Activated naive CD4-positive, alpha-beta T cell treated with Interleukin-2 at 50 U/mL for 16 hours (primary cell): ENCODE data around the gene CUEDC1.

Source experiments
- DNase-seq: peaks from one replicate; pipeline ENCODE4 v3.0.0-alpha.2; 2020

Gene CUEDC1

GRCh38 chr17:57914273-57915142 is 40.7 kb downstream of the CUEDC1 start:
- no peak for DNase-seq

GRCh38 chr17:57913575-57914272 is 41.5 kb downstream of the CUEDC1 start:
- DNase-seq: no peak

DNA sequence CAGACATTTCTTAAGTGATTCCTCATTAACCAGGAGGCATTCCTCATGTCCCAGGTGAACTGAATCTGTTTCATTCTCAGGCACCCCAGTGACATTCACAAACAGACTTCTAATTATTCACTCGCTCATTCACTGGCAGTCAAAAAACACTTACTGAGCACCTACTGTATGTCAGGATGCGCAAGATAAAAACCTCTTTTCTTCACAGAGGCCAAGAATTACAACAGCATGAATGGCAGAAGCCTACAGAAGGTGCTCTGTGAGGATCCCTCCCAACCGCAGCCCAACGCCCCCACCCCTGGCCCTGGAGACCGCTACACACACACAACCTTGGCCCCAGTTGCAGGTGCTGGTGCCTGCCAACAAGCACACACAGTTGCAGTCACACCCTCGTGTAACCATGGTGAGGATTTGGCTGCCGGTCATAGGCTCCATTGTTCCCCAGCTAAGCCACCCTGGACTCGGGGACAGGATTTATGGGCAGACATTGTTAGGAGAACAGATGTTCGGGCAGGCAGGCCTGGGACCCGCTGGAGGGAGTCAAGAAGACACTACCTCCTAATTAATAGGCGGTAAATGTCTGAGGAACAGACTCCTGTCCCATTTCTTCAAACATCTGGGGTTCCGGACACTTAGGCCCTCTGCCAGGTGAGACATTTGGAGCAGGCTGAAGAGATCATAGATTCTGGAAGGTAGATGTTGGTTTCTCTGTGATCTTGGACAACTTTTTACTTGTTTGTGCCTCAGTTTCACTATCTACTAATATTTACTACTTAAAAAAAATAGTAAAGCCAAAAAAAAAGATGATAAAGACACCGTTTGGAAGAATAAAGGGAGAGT is 43.2 kb downstream of the CUEDC1 start:
- no peak for DNase-seq

DNA sequence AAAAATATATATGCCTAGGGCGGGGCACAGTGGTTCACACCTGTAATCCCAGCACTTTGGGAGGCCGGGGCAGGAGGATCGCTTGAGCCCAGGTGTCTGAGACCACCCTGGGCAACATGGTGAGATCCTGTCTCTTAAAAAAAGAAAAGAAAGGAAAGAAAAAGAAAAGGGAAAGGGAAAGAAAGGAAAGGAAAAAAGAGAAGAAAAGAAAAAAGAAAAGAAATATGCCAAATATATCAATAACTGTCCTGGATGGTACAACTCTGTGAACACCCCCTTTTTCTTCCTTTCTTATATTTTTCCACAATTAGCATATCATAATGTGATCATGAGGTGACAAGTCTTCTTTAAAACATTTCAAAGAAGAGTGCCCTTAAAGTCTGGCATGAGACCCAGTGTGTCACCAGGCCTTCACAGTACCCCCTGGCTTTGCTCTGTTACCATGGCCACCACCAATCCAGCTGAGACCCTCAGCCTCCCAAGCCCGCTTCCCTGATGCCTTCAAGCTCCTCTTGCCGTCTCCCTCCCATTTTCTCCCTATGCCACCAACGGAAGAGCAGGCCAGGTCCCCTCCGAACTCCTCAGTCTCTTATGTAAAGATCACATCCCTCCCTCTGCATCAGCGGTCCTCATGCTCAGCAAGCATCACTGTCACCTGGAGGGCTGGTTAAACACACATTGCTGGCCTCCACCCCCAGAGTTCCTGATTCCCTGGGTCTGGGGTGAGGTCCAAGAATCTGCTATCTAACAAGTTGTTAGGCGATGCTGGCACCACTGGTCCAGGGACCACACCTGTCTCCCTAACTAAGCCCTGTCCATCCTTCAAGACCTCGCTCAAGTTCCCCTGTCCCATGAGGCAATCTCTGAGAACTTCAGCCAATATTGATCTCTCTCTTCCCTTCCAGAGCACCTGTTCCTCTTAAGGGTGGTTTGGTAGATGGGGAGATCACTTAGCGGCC is 44.5 kb downstream of the CUEDC1 start:
- DNase-seq: no peak

- no peak for DNase-seq
These were observed 45.7 kb downstream of the CUEDC1 start for GRCh38 chr17:57909551-57909950.

GRCh38 chr17:57908278-57908677 is 46.9 kb downstream of the CUEDC1 start:
- no peak for DNase-seq

GRCh38 chr17:57906910-57907309 is 48.3 kb downstream of the CUEDC1 start:
- no peak for DNase-seq

- DNase-seq: no peak
These were observed 49.2 kb downstream of the CUEDC1 start for GRCh38 chr17:57905875-57906455.

GRCh38 chr17:57903961-57904360 is 51.3 kb downstream of the CUEDC1 start:
- DNase-seq: no peak

GRCh38 chr17:57902800-57903759 is 52.1 kb downstream of the CUEDC1 start:
- no peak for DNase-seq

- DNase-seq: no peak
These were observed 53.0 kb downstream of the CUEDC1 start for GRCh38 chr17:57902117-57902799.

- DNase-seq: no peak
These were observed 54.0 kb downstream of the CUEDC1 start for GRCh38 chr17:57900991-57901743.

- DNase-seq: no peak
These were observed 55.4 kb downstream of the CUEDC1 start for GRCh38 chr17:57899822-57900221.

DNA sequence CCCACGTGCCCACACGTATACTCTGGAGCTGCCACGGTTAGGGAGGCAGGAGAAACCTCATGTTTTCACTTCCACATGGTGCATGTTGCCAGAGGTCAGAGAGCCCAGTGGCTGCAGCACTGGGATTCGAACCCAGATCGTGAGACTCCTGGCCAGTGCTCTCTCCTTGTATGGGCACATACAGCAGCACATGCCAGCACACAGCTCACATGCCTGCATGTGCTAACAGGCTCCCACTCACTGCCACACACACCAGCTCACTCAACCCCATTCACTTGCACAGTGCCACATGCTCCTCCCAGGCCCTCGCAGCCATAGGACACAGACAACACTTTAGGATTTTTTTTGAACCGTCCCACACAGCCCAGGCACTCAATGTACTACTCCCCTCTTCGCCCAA is 55.8 kb downstream of the CUEDC1 start:
- DNase-seq: no peak

DNA sequence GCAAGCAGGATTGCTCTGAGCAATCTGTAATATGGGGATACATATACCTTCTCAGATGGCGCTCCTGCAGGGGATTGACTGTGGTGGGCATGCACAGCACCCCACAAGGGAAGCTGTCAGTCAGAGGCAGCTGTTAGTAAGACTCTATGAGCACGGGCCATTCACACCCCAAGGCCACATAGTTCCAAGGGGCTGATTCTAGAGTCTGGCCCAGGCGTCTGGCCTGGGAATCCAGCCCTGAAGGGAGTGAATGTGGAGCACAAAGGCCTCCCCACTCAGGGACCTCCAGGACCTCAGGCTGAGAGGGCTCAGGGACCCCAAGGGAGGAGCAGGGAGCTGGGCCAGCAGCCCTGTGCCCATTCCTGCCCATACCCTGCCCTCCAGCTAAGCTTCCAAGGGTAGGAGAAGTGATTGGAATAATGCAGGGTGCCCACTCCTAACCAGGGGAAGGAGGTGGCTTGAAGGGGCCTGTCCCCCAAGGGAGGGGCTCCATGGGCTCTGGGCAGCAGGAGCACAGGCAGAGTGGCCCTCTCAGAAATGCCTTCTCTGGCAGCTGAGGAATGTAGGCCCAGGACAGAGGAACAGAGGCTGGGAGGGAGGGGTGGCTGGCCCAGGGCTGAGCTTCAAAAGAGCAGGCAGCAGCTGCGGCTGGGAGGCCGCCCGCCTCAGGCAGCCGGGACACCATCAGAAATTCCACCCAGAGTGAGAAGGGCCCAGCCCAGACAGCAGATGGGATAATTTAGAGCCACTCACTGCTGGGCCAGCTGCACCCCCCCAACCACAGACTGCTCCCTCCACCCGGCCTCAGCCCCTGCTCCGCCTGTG is 56.5 kb downstream of the CUEDC1 start:
- DNase-seq: no peak

DNA sequence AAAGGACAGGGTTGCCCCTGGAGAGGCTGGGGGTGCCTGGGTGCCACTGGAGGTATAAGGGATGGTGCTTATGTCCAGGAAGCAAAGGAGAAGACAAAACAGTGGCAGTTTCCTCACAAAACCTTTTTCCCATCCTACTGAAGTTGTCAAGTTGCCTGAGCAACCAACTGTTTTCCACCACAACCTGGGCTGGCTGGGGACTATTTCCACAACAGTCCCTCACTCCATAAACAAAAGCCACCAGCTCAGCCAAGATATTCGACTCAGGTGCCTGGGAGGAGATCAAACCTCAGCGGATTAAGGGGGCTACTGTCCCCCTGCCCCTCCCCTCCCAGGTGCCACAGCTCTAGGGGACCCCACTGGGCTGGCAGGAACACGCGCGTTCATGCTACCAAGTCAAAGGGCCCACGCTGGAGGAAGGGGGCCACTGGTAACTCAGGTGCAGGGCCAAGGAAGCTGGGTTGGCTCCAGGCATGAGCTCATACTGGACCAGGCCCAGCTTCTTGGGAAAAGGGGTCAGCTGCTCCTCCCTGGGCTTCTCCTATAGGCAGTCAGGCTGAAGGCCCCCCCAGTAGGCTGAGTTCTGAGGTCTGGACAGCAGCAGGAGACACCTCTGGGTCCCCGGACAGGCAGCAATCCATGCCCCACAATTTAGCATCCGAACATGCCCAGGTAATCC is 59.7 kb downstream of the CUEDC1 start:
- DNase-seq: no peak

DNA sequence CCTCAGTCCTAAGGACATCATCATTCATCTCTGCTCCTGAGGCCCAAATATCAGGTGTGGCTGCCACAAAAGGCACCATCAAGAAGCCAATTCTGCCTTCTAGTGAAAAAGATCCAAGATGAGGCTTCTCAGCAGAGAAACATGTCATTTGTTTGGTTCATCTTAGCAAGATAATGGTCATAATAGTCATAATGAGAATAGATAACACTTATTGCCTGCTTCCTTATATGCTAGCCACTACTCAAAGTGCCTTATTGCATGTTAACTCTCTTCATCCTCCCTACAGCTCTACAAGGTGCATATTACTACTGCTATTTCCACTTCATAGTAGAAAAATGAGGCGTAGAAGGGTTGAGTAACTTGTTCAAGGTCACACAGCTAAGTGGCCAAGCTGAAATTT is 60.4 kb downstream of the CUEDC1 start:
- no peak for DNase-seq
